WTC11 (cell line): ENCODE measurements around the gene SPATA12. TPM values are rescaled to one million over a fixed set of nuclear protein-coding genes. Genes with fewer than 3 reads are reported as not detected.
A peak's percentile ranks its signal among the peaks of the same experiment; 100 is the strongest.

Experiments
- ATAC-seq: fragments of 200-7000 bp; cut with Tn5 transposase; 2 replicates; pipeline ENCODE4 v1.10.0; 2021; ENCODE audit warnings: mild to moderate bottlenecking, moderate library complexity
- CTCF ChIA-PET: fragments of 300-600 bp; sonication (Branson Sonifier 250); formaldehyde crosslinking; loops from one replicate; lab custom pipeline; 2021; ENCODE audit warnings: antibody characterized with exemption; lab: Charles Lee
- POLR2A ChIA-PET: fragments of 350-600 bp; sonication (Branson Sonifier 250); formaldehyde crosslinking; loops from one replicate; lab custom pipeline; 2021; ENCODE audit warnings: antibody characterized with exemption; lab: Charles Lee
- DNase-seq: peaks from one replicate; pipeline ENCODE4 v3.0.0; 2021; ENCODE audit warnings: low spot score
- H3K27ac Mint-ChIP-seq: 2 replicates; pipeline ENCODE4 v1.8.0; 2021; ENCODE audit warnings: mixed read lengths
- H3K27me3 Mint-ChIP-seq: 2 replicates; pipeline ENCODE4 v1.8.0; 2021; ENCODE audit warnings: low read depth, mild to moderate bottlenecking, moderate library complexity, mixed read lengths
- H3K36me3 Mint-ChIP-seq: 2 replicates; pipeline ENCODE4 v1.8.0; 2021; ENCODE audit warnings: mixed read lengths
- H3K4me1 Mint-ChIP-seq: 2 replicates; pipeline ENCODE4 v1.8.0; 2022; ENCODE audit warnings: mixed read lengths
- H3K4me3 Mint-ChIP-seq: 2 replicates; pipeline ENCODE4 v1.8.0; 2021; ENCODE audit warnings: mild to moderate bottlenecking, moderate library complexity, mixed read lengths
- H3K9me3 Mint-ChIP-seq: 2 replicates; pipeline ENCODE4 v1.8.0; 2021; ENCODE audit warnings: mixed read lengths
- E2F4 ChIP-seq: sonication (generic); formaldehyde crosslinking; IDR thresholded peaks from 2 replicates; pipeline ENCODE4 v1.8.1; 2022; ENCODE audit warnings: low read depth, mild to moderate bottlenecking, moderate library complexity, missing genetic modification reagents, borderline replicate concordance
- ELF4 ChIP-seq: sonication (generic); formaldehyde crosslinking; IDR thresholded peaks from 2 replicates; pipeline ENCODE4 v1.8.1; 2022; ENCODE audit warnings: low read depth, mild to moderate bottlenecking, moderate library complexity, missing genetic modification reagents
- EMX1 ChIP-seq: fragments of 250-450 bp; sonication (Bioruptor Pico); IDR thresholded peaks from 2 replicates; pipeline ENCODE4 v1.8.0; 2021; ENCODE audit warnings: mild to moderate bottlenecking
- IRF1 ChIP-seq: sonication (generic); formaldehyde crosslinking; IDR thresholded peaks from 2 replicates; pipeline ENCODE4 v1.8.0; 2023; ENCODE audit warnings: missing genetic modification reagents
- MYBL2 ChIP-seq: sonication (generic); formaldehyde crosslinking; IDR thresholded peaks from 2 replicates; pipeline ENCODE4 v1.8.1; 2023; ENCODE audit warnings: mild to moderate bottlenecking, moderate library complexity, missing genetic modification reagents
- OVOL2 ChIP-seq: fragments of 250-450 bp; sonication (Bioruptor Pico); IDR thresholded peaks from 2 replicates; pipeline ENCODE4 v1.9.0; 2021; ENCODE audit warnings: mild to moderate bottlenecking, borderline replicate concordance
- SMAD3 ChIP-seq: sonication (generic); formaldehyde crosslinking; IDR thresholded peaks from 2 replicates; pipeline ENCODE4 v1.8.0; 2022; ENCODE audit warnings: missing genetic modification reagents, mild to moderate bottlenecking, borderline replicate concordance
- SP1 ChIP-seq: sonication (generic); formaldehyde crosslinking; conservative IDR thresholded peaks from 2 replicates; pipeline ENCODE4 v1.8.1; 2022; ENCODE audit warnings: missing genetic modification reagents
- STAT6 ChIP-seq: sonication (generic); formaldehyde crosslinking; conservative IDR thresholded peaks from 2 replicates; pipeline ENCODE4 v1.8.1; 2023; ENCODE audit warnings: mild to moderate bottlenecking, low read depth, missing genetic modification reagents, moderate library complexity
- TEAD1 ChIP-seq: sonication (generic); formaldehyde crosslinking; IDR thresholded peaks from 2 replicates; pipeline ENCODE4 v1.8.0; 2022; ENCODE audit warnings: mild to moderate bottlenecking, missing genetic modification reagents
- ZMAT4 ChIP-seq: fragments of 250-450 bp; sonication (Bioruptor Pico); IDR thresholded peaks from 2 replicates; pipeline ENCODE4 v1.9.0; 2021; ENCODE audit warnings: mild to moderate bottlenecking
- ZNF121 ChIP-seq: sonication (generic); formaldehyde crosslinking; IDR thresholded peaks from 2 replicates; pipeline ENCODE4 v1.8.0; 2023; ENCODE audit warnings: missing genetic modification reagents
- ZNF423 ChIP-seq: fragments of 250-450 bp; sonication (Bioruptor Pico); IDR thresholded peaks from 2 replicates; pipeline ENCODE4 v2.1.2; 2022; ENCODE audit warnings: mild to moderate bottlenecking, moderate library complexity
- ZNF512 ChIP-seq: sonication (generic); formaldehyde crosslinking; IDR thresholded peaks from 2 replicates; pipeline ENCODE4 v1.8.1; 2022; ENCODE audit warnings: missing genetic modification reagents, borderline replicate concordance
- ZNF671 ChIP-seq: fragments of 250-450 bp; sonication (Bioruptor Pico); IDR thresholded peaks from 2 replicates; pipeline ENCODE4 v1.8.0; 2021; ENCODE audit warnings: mild to moderate bottlenecking
- total RNA-seq: library from RNA; stranded (reverse); gene quantifications from 3 replicates; pipeline ENCODE4 v1.2.3, GENCODE V29; 2021
- TF ChIP-seq, protein P1 (sequence below): sonication (generic); formaldehyde crosslinking; conservative IDR thresholded peaks from 2 replicates; pipeline ENCODE4 v1.8.1; 2022; ENCODE audit warnings: mild to moderate bottlenecking, missing genetic modification reagents
- TF ChIP-seq, protein P2 (sequence below): sonication (generic); formaldehyde crosslinking; IDR thresholded peaks from 2 replicates; pipeline ENCODE4 v1.8.1; 2023; ENCODE audit warnings: mild to moderate bottlenecking, missing genetic modification reagents, moderate library complexity

Gene SPATA12
- total RNA-seq, 1 experiment from 2014 or later: 0.39 TPM

DNA sequence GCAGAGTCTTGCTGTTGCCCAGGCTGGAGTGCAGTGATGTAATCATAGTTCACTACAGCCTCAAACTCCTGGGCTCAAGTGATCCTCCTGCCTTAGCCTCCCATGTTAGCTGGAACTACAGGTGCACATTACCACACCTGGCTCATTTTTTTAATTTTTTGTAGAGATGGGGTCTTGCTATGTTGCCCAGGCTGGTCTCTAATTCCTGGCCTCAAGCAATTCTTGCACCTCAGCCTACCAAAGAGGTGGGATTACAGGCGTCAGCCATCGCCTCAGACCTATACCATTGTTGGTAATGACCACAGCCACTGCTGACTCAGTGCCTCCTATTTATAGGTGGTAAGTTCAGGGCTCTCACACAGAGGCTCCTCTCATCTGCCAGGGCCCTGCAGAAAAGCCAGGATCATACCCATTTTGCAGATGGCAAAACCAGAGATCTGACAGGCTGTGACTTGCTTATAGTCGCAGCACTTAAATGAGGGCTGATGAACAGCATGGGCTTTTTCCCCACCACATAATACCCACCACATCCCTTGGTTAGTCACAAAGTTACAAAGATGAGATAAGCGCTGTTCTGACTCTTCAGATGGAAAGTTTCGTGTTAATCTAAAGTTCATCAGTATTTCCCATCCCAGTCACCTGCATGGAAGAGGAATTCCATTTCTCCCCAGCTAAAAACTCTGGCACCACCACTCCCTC is 21.8 kb upstream of the SPATA12 start:
- DNase-seq (no peak), ATAC-seq (no peak)
- no peaks in the 10 kb centered on the region for H3K9me3 Mint-ChIP-seq
- CTCF ChIA-PET: no interaction called here
- no peak for TF ChIP-seq ELF4 (CRISPR knock-in tag)
- peak; percentile 56; the same call in 1 of the 2 replicates for TF ChIP-seq ZNF121
- TF ChIP-seq SP1 (CRISPR knock-in tag): no peak
- H3K4me1 Mint-ChIP-seq: no peaks in the 10 kb centered on the region
- H3K36me3 Mint-ChIP-seq: no peaks in the 10 kb centered on the region
- no peak overlapping the region for H3K4me3 Mint-ChIP-seq
- H3K27ac Mint-ChIP-seq: no peak overlapping the region
- H3K27me3 Mint-ChIP-seq: no peaks in the 10 kb centered on the region
- POLR2A ChIA-PET: no interaction called here

DNA sequence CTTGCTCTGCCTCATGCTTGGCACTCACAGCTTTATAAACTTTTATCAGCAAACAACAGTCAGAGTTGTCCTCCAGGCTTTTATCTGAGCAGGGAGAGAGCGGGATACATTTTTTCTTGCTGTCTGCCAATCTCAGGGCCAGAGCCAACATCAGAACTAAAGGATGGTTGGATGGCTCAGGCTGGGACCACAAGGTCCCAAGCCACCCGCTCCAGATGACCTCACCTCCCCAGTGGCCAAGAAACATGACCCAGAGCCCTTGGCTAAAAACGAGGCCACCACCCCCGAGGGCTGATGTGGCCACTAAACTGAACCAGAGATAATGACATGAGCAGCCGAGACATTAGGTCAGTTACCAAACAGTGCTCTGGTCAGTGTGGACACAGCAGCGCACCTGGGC is 18.8 kb upstream of the SPATA12 start:
- Mint-ChIP-seq H3K9me3 (no peaks in the 10 kb centered on the region), H3K4me3 (no peak overlapping the region), H3K36me3 (no peaks in the 10 kb centered on the region), H3K4me1 (peaks cover 13% of the 10 kb centered on the region), H3K27ac (no peak overlapping the region), H3K27me3 (no peaks in the 10 kb centered on the region)
- no peak for DNase-seq
- ATAC-seq: no peak
- no peak for TF ChIP-seq TEAD1
- POLR2A ChIA-PET: no interaction called here
- CTCF ChIA-PET: no interaction called here

- H3K27ac Mint-ChIP-seq: no peak overlapping the region
- CTCF ChIA-PET: no interaction called here
- H3K9me3 Mint-ChIP-seq: no peaks in the 10 kb centered on the region
- no peak for DNase-seq
- no peak for ATAC-seq
- no peaks in the 10 kb centered on the region for H3K36me3 Mint-ChIP-seq
- H3K4me1 Mint-ChIP-seq: peaks cover 13% of the 10 kb centered on the region
- H3K27me3 Mint-ChIP-seq: no peaks in the 10 kb centered on the region
- TF ChIP-seq SMAD3 (no peak), MYBL2 (CRISPR knock-in tag) (no peak), ZNF423 (CRISPR knock-in tag) (no peak), ZNF121 (no peak), ZMAT4 (CRISPR knock-in tag) (no peak), E2F4 (CRISPR knock-in tag) (no peak), EMX1 (CRISPR knock-in tag) (no peak)
- TF ChIP-seq, protein P1, sequence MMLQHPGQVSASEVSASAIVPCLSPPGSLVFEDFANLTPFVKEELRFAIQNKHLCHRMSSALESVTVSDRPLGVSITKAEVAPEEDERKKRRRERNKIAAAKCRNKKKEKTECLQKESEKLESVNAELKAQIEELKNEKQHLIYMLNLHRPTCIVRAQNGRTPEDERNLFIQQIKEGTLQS (CRISPR knock-in tag): no peak
- TF ChIP-seq, all 79 proteins: peak for 0
- POLR2A ChIA-PET: no interaction called here
- H3K4me3 Mint-ChIP-seq: no peak overlapping the region
These were observed 16.9 kb upstream of the SPATA12 start for GRCh38 chr3:57043518-57043917.

GRCh38 chr3:57046101-57046765 is 14.2 kb upstream of the SPATA12 start:
- POLR2A ChIA-PET: no interaction called here
- no peak overlapping the region for H3K4me3 Mint-ChIP-seq
- H3K4me1 Mint-ChIP-seq: peaks cover 13% of the 10 kb centered on the region
- CTCF ChIA-PET: interaction anchor here (1.0 to 1.1 kb wide), 2 partner anchors 14 to 57 kb away, joined by 3 to 4 read pairs; partner anchors contain the start of gene SPATA12
- no peak for DNase-seq
- TF ChIP-seq ZNF512: no peak
- TF ChIP-seq IRF1 (CRISPR knock-in tag): no peak
- no peak for TF ChIP-seq STAT6 (CRISPR knock-in tag)
- no peak for TF ChIP-seq ZNF671 (CRISPR knock-in tag)
- TF ChIP-seq, protein P2, sequence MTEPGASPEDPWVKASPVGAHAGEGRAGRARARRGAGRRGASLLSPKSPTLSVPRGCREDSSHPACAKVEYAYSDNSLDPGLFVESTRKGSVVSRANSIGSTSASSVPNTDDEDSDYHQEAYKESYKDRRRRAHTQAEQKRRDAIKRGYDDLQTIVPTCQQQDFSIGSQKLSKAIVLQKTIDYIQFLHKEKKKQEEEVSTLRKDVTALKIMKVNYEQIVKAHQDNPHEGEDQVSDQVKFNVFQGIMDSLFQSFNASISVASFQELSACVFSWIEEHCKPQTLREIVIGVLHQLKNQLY (CRISPR knock-in tag): no peak
- no peak for TF ChIP-seq OVOL2 (CRISPR knock-in tag)
- TF ChIP-seq, all 79 proteins: peak for 0
- H3K9me3 Mint-ChIP-seq: no peaks in the 10 kb centered on the region
- ATAC-seq: no peak
- H3K36me3 Mint-ChIP-seq: no peaks in the 10 kb centered on the region
- H3K27me3 Mint-ChIP-seq: no peaks in the 10 kb centered on the region
- H3K27ac Mint-ChIP-seq: no peak overlapping the region
